Measurements from ENCODE around the gene C16orf89.

Gene C16orf89

GRCh38 chr16:5071681-5072333 is 6.1 kb upstream of the C16orf89 start, which contains the start of gene ALG1:
TSS of gene ALG1 (plus strand) at chr16:5071843. CDS start at chr16:5071850, 7 bp downstream.
- peaks cover 32% of the 10 kb centered on the region for H3K4me1 Mint-ChIP-seq
- peak within 1 kb of the TSS; percentile 97 for H3K4me3 Mint-ChIP-seq
- H3K27me3 Mint-ChIP-seq, result no peaks in the 10 kb centered on the region
- peak within 1 kb of the TSS; percentile 99 for H3K27ac Mint-ChIP-seq
- no peaks in the 10 kb centered on the region for H3K9me3 Mint-ChIP-seq
- peaks cover 7% of the 10 kb centered on the region for H3K36me3 Mint-ChIP-seq

GRCh38 chr16:5071341-5071680 is 5.6 kb upstream of the C16orf89 start:
- Mint-ChIP-seq H3K4me1 (peaks cover 32% of the 10 kb centered on the region), H3K4me3 (peak overlapping the region; percentile 97), H3K27me3 (no peaks in the 10 kb centered on the region), H3K36me3 (peaks cover 7% of the 10 kb centered on the region), H3K27ac (peak overlapping the region; percentile 99), H3K9me3 (no peaks in the 10 kb centered on the region)

GRCh38 chr16:5070431-5071186 is 4.9 kb upstream of the C16orf89 start:
- Mint-ChIP-seq H3K4me3 (peak overlapping the region; percentile 97), H3K27me3 (no peaks in the 10 kb centered on the region), H3K9me3 (no peaks in the 10 kb centered on the region), H3K4me1 (peaks cover 32% of the 10 kb centered on the region), H3K36me3 (peaks cover 7% of the 10 kb centered on the region), H3K27ac (peak overlapping the region; percentile 99)

- Mint-ChIP-seq H3K9me3 (no peaks in the 10 kb centered on the region), H3K27me3 (no peaks in the 10 kb centered on the region), H3K27ac (no peak overlapping the region), H3K4me1 (peaks cover 26% of the 10 kb centered on the region), H3K36me3 (peaks cover 5% of the 10 kb centered on the region), H3K4me3 (no peak overlapping the region)
Measured at GRCh38 chr16:5069854-5070253, 4.1 kb upstream of the C16orf89 start.

GRCh38 chr16:5069048-5069447 is 3.3 kb upstream of the C16orf89 start:
- peaks cover 22% of the 10 kb centered on the region for H3K4me1 Mint-ChIP-seq
- no peak overlapping the region for H3K4me3 Mint-ChIP-seq
- peaks cover 4% of the 10 kb centered on the region for H3K36me3 Mint-ChIP-seq
- no peak overlapping the region for H3K27ac Mint-ChIP-seq
- H3K9me3 Mint-ChIP-seq, result no peaks in the 10 kb centered on the region
- H3K27me3 Mint-ChIP-seq, result no peaks in the 10 kb centered on the region

GRCh38 chr16:5066511-5066910 is 755 bp upstream of the C16orf89 start:
- Mint-ChIP-seq H3K4me1 (peaks cover 7% of the 10 kb centered on the region), H3K36me3 (no peaks in the 10 kb centered on the region), H3K27ac (no peak overlapping the region), H3K4me3 (no peak overlapping the region), H3K27me3 (no peaks in the 10 kb centered on the region), H3K9me3 (no peaks in the 10 kb centered on the region)

GRCh38 chr16:5065326-5065725 is 430 bp downstream of the C16orf89 start:
- Mint-ChIP-seq H3K4me1 (no peaks in the 10 kb centered on the region), H3K4me3 (no peak overlapping the region), H3K27me3 (no peaks in the 10 kb centered on the region), H3K36me3 (no peaks in the 10 kb centered on the region), H3K9me3 (no peaks in the 10 kb centered on the region), H3K27ac (no peak overlapping the region)

- no peaks in the 10 kb centered on the region for H3K4me1 Mint-ChIP-seq
- no peak overlapping the region for H3K27ac Mint-ChIP-seq
- H3K36me3 Mint-ChIP-seq, result no peaks in the 10 kb centered on the region
- H3K4me3 Mint-ChIP-seq, result no peak overlapping the region
- H3K9me3 Mint-ChIP-seq, result no peaks in the 10 kb centered on the region
- no peaks in the 10 kb centered on the region for H3K27me3 Mint-ChIP-seq
Measured at GRCh38 chr16:5064915-5065314, 841 bp downstream of the C16orf89 start.

GRCh38 chr16:5062790-5063765 is 2.7 kb downstream of the C16orf89 start:
- no peaks in the 10 kb centered on the region for H3K4me1 Mint-ChIP-seq
- no peak overlapping the region for H3K4me3 Mint-ChIP-seq
- no peaks in the 10 kb centered on the region for H3K27me3 Mint-ChIP-seq
- H3K9me3 Mint-ChIP-seq, result no peaks in the 10 kb centered on the region
- H3K27ac Mint-ChIP-seq, result no peak overlapping the region
- H3K36me3 Mint-ChIP-seq, result no peaks in the 10 kb centered on the region

GRCh38 chr16:5062051-5062450 is 3.7 kb downstream of the C16orf89 start:
- Mint-ChIP-seq H3K27me3 (no peaks in the 10 kb centered on the region), H3K27ac (no peak overlapping the region), H3K36me3 (no peaks in the 10 kb centered on the region), H3K4me1 (no peaks in the 10 kb centered on the region), H3K9me3 (no peaks in the 10 kb centered on the region), H3K4me3 (no peak overlapping the region)

- Mint-ChIP-seq H3K27me3 (no peaks in the 10 kb centered on the region), H3K27ac (no peak overlapping the region), H3K4me1 (no peaks in the 10 kb centered on the region), H3K4me3 (no peak overlapping the region), H3K36me3 (no peaks in the 10 kb centered on the region), H3K9me3 (no peaks in the 10 kb centered on the region)
Measured at GRCh38 chr16:5060073-5060641, 5.6 kb downstream of the C16orf89 start.

- no peaks in the 10 kb centered on the region for H3K4me1 Mint-ChIP-seq
- H3K27me3 Mint-ChIP-seq, result no peaks in the 10 kb centered on the region
- H3K9me3 Mint-ChIP-seq, result no peaks in the 10 kb centered on the region
- no peak overlapping the region for H3K4me3 Mint-ChIP-seq
- no peak overlapping the region for H3K27ac Mint-ChIP-seq
- no peaks in the 10 kb centered on the region for H3K36me3 Mint-ChIP-seq
Measured at GRCh38 chr16:5059386-5060072, 6.2 kb downstream of the C16orf89 start.

GRCh38 chr16:5058476-5058875 is 7.3 kb downstream of the C16orf89 start:
- no peak overlapping the region for H3K27ac Mint-ChIP-seq
- no peaks in the 10 kb centered on the region for H3K9me3 Mint-ChIP-seq
- H3K4me1 Mint-ChIP-seq, result no peaks in the 10 kb centered on the region
- no peaks in the 10 kb centered on the region for H3K36me3 Mint-ChIP-seq
- no peaks in the 10 kb centered on the region for H3K27me3 Mint-ChIP-seq
- no peak overlapping the region for H3K4me3 Mint-ChIP-seq

- Mint-ChIP-seq H3K4me3 (no peak overlapping the region), H3K9me3 (no peaks in the 10 kb centered on the region), H3K4me1 (no peaks in the 10 kb centered on the region), H3K27me3 (no peaks in the 10 kb centered on the region), H3K36me3 (no peaks in the 10 kb centered on the region), H3K27ac (no peak overlapping the region)
Measured at GRCh38 chr16:5056352-5056751, 9.4 kb downstream of the C16orf89 start.
